IMR-90 (cell line): ENCODE results near the gene NLRX1.
"Not testable (repeated sequence)": the region's sequence is repeated elsewhere in the genome, so short reads cannot be mapped to it uniquely, and the experiment has no call there.

ENCODE experiments used
- BHLHE40 ChIP-seq: fragments of 150-350 bp; IDR thresholded peaks from 2 replicates; pipeline ENCODE4 v1.6.1; 2016; ENCODE audit warnings: mild to moderate bottlenecking, low read depth, low read length
- CEBPB ChIP-seq: IDR thresholded peaks from 2 replicates; pipeline ENCODE4 v1.6.1; 2012; ENCODE audit warnings: low read depth, low read length, improper control_type of control experiment
- CHD1 ChIP-seq: IDR thresholded peaks from 2 replicates; pipeline ENCODE4 v1.6.1; 2012; ENCODE audit warnings: low read depth, low read length, improper control_type of control experiment
- ELK1 ChIP-seq: fragments of 150-350 bp; IDR thresholded peaks from 2 replicates; pipeline ENCODE4 v1.6.1; 2016; ENCODE audit warnings: low read depth, mild to moderate bottlenecking, low read length, moderate library complexity, borderline replicate concordance
- MAFK ChIP-seq: IDR thresholded peaks from 2 replicates; pipeline ENCODE4 v1.6.1; 2012; ENCODE audit warnings: low read depth, low read length, improper control_type of control experiment
- MAZ ChIP-seq: IDR thresholded peaks from 2 replicates; pipeline ENCODE4 v1.6.1; 2012; ENCODE audit warnings: low read depth, mild to moderate bottlenecking, low read length, improper control_type of control experiment, moderate library complexity, borderline replicate concordance
- NFE2L2 ChIP-seq: fragments of 150-350 bp; IDR thresholded peaks from 2 replicates; pipeline ENCODE4 v1.6.1; 2016; ENCODE audit warnings: low read depth, mild to moderate bottlenecking, low read length
- POLR2A ChIP-seq: IDR thresholded peaks from 2 replicates; pipeline ENCODE4 v1.6.1; 2012; ENCODE audit warnings: mild to moderate bottlenecking, low read depth, low read length
- RAD21 ChIP-seq: IDR thresholded peaks from 2 replicates; pipeline ENCODE4 v1.6.1; 2012; ENCODE audit warnings: low read length, improper control_type of control experiment
- RCOR1 ChIP-seq: IDR thresholded peaks from 2 replicates; pipeline ENCODE4 v1.6.1; 2012; ENCODE audit warnings: mild to moderate bottlenecking, low read length, improper control_type of control experiment; ENCODE audit not compliant: insufficient replicate concordance
- RFX5 ChIP-seq: IDR thresholded peaks from 2 replicates; pipeline ENCODE4 v1.8.0; 2012; ENCODE audit warnings: low read depth, mild to moderate bottlenecking, low read length, moderate library complexity
- SMC3 ChIP-seq: fragments of 150-350 bp; IDR thresholded peaks from 2 replicates; pipeline ENCODE4 v1.6.1; 2016; ENCODE audit warnings: low read depth, mild to moderate bottlenecking, antibody characterized with exemption, low read length, moderate library complexity
- TF ChIP-seq, protein P1 (sequence below): conservative IDR thresholded peaks from 2 replicates; pipeline ENCODE4 v1.5.1; 2012; ENCODE audit warnings: mild to moderate bottlenecking, low read depth, low read length, improper control_type of control experiment
- TF ChIP-seq, protein P2 (sequence below): fragments of 150-350 bp; IDR thresholded peaks from 2 replicates; pipeline ENCODE4 v1.6.1; 2017; ENCODE audit warnings: mild to moderate bottlenecking, antibody characterized with exemption, low read length, low read depth

GRCh38 chr11:119228535-119229287 lies 60.2 kb downstream of the NLRX1 start:
- TF ChIP-seq, protein P1, sequence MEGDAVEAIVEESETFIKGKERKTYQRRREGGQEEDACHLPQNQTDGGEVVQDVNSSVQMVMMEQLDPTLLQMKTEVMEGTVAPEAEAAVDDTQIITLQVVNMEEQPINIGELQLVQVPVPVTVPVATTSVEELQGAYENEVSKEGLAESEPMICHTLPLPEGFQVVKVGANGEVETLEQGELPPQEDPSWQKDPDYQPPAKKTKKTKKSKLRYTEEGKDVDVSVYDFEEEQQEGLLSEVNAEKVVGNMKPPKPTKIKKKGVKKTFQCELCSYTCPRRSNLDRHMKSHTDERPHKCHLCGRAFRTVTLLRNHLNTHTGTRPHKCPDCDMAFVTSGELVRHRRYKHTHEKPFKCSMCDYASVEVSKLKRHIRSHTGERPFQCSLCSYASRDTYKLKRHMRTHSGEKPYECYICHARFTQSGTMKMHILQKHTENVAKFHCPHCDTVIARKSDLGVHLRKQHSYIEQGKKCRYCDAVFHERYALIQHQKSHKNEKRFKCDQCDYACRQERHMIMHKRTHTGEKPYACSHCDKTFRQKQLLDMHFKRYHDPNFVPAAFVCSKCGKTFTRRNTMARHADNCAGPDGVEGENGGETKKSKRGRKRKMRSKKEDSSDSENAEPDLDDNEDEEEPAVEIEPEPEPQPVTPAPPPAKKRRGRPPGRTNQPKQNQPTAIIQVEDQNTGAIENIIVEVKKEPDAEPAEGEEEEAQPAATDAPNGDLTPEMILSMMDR: not testable (repeated sequence)
- TF ChIP-seq POLR2A, RFX5, BHLHE40, ELK1, MAZ, MAFK, CHD1, RAD21, SMC3, CEBPB, NFE2L2, RCOR1: not testable (repeated sequence)
- TF ChIP-seq, protein P2, sequence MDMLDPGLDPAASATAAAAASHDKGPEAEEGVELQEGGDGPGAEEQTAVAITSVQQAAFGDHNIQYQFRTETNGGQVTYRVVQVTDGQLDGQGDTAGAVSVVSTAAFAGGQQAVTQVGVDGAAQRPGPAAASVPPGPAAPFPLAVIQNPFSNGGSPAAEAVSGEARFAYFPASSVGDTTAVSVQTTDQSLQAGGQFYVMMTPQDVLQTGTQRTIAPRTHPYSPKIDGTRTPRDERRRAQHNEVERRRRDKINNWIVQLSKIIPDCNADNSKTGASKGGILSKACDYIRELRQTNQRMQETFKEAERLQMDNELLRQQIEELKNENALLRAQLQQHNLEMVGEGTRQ: not testable (repeated sequence)
